ENCODE measurements around the gene UBE2V1. TPM values are rescaled to one million over a fixed set of nuclear protein-coding genes. Genes with fewer than 3 reads are reported as not detected.
"Not testable (repeated sequence)": the region's sequence is repeated elsewhere in the genome, so short reads cannot be mapped to it uniquely, and the experiment has no call there.

Gene UBE2V1
- total RNA-seq, 1 experiment from 2014 or later, result 212 TPM

- no peaks in the 10 kb centered on the region for H3K9me3 Mint-ChIP-seq (ENCODE audit: low read depth, unreplicated experiment)
- CTCF ChIA-PET, result interaction anchor here (0.5 to 3.0 kb wide), 12 partner anchors 9 to 40 kb away, joined by 3 to 33 read pairs (median 7); partner anchors contain the start of genes PEDS1 and UBE2V1
- H3K4me3 Mint-ChIP-seq (ENCODE audit: low read depth, unreplicated experiment), result peak overlapping the region; percentile 36
- TF ChIP-seq CTCF (IDR thresholded peaks at IDR 0.05; ENCODE audit: unreplicated experiment), result peak; percentile 69
- H3K4me1 Mint-ChIP-seq (ENCODE audit: low read depth, unreplicated experiment), result peaks cover 54% of the 10 kb centered on the region
- intact Hi-C loops (cut with micrococcal nuclease; ENCODE audit: unreplicated experiment), result loop anchor here (1.0 kb wide), 1 partner anchor 17 kb away; no protein-coding TSS in a partner anchor
- H3K27me3 Mint-ChIP-seq (ENCODE audit: unreplicated experiment), result no peaks in the 10 kb centered on the region
- peak overlapping the region; percentile 61 for H3K27ac Mint-ChIP-seq (ENCODE audit: unreplicated experiment)
- peak; percentile 96 for DNase-seq
- H3K36me3 Mint-ChIP-seq (ENCODE audit: insufficient read depth, unreplicated experiment), result peaks cover 44% of the 10 kb centered on the region
- no TSS peak for BruUV-seq (replicated peaks)
Measured at GRCh38 chr20:50138479-50139393, 25.8 kb upstream of the UBE2V1 start.

DNA sequence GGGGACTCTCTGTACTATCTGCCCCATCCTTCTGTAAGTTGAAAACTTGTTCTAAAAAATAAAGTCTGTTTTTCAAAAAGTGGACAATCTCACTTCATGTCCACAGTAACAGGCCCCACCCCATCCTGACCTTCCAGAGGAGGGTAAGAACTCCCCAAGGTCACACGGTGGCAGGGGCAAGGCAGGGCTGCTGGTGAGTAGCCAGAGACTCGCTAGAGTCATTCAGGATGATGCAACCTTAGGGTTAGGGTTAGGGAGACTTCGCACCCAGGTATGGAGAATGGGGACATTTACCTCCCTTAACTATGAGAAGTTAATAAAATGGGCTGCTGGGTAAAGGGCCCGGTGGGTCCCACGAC is 25.1 kb upstream of the UBE2V1 start:
- Mint-ChIP-seq H3K9me3 (ENCODE audit: low read depth, unreplicated experiment) (no peaks in the 10 kb centered on the region), H3K36me3 (ENCODE audit: insufficient read depth, unreplicated experiment) (peaks cover 44% of the 10 kb centered on the region), H3K4me1 (ENCODE audit: low read depth, unreplicated experiment) (peaks cover 50% of the 10 kb centered on the region), H3K27me3 (ENCODE audit: unreplicated experiment) (no peaks in the 10 kb centered on the region), H3K4me3 (ENCODE audit: low read depth, unreplicated experiment) (peak overlapping the region; percentile 36), H3K27ac (ENCODE audit: unreplicated experiment) (peak overlapping the region; percentile 61)
- DNase-seq, result no peak
- intact Hi-C loops (cut with micrococcal nuclease; ENCODE audit: unreplicated experiment), result loop anchor here (1.0 kb wide), 1 partner anchor 17 kb away; no protein-coding TSS in a partner anchor
- BruUV-seq (replicated peaks), result no TSS peak
- CTCF ChIA-PET, result interaction anchor here (0.5 to 3.0 kb wide), 8 partner anchors 9 to 41 kb away, joined by 3 to 33 read pairs (median 10); partner anchors contain the start of genes PEDS1 and UBE2V1
- no peak for TF ChIP-seq CTCF (IDR thresholded peaks at IDR 0.05; ENCODE audit: unreplicated experiment)

DNA sequence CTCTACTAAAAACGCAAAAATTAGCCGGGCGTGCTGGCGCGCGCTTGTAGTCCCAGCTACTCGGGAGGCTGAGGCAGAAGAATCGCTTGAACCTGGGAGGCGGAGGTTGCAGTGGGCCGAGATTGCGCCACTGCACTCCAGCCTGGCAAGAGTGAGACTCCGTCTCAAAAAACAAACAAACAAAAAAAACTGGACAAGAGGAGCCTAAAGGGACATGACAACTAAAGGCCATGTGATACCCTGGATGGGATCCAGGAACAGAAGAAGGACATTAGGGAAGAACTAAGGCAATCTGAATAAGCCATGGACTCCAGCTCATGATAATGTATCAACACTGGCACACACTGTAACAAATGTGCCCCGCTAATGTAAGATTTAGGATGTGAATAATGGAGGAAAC is 24.8 kb upstream of the UBE2V1 start:
- H3K9me3 Mint-ChIP-seq (ENCODE audit: low read depth, unreplicated experiment); DNase-seq; H3K27me3 Mint-ChIP-seq (ENCODE audit: unreplicated experiment); BruUV-seq (replicated peaks): not testable (repeated sequence)
- Mint-ChIP-seq H3K27ac (ENCODE audit: unreplicated experiment) (peak overlapping the region; percentile 61), H3K4me3 (ENCODE audit: low read depth, unreplicated experiment) (peak overlapping the region; percentile 36), H3K4me1 (ENCODE audit: low read depth, unreplicated experiment) (peaks cover 46% of the 10 kb centered on the region), H3K36me3 (ENCODE audit: insufficient read depth, unreplicated experiment) (peaks cover 40% of the 10 kb centered on the region)
- intact Hi-C loops (cut with micrococcal nuclease; ENCODE audit: unreplicated experiment), result loop anchor here (1.0 kb wide), 1 partner anchor 16 kb away; no protein-coding TSS in a partner anchor
- CTCF ChIA-PET, result interaction anchor here (0.5 to 2.1 kb wide), 4 partner anchors 10 to 46 kb away, joined by 3 to 12 read pairs (median 8); no protein-coding TSS in a partner anchor

DNA sequence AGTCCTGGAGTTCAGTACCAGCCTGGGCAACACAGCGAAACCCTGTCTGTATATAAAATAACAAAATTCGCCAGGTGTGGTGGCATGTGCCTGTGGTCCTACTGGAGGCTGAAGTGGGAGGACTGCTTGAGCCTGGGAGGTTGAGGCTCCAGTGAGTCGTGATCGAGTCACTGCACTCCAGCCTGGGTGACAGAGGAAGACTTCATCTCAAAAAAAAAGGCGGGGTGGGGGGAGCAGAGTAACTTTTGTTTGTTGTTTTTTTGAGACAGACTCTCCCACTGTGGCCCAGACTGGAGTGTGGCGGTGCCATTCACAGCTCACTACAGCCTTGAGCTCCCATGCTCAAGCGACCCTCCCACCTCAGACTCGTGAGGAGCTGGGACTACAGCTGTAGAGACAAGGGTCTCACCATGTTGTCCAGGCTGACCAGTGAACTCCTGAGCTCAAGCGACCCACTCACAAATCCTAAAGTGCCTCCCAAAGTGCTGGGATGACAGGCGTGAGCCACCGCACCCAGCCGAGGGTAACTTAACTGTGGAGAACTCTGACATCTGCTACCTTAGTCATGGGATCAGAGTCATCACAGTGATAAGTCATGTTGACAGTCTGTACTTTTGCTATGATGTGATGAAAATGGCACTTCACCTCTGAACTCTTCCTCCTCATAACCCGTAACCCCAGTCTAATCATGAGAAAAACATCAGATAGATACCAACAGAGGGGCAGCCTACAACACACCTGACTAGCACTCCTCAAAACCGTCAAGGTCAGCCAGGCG is 24.1 kb upstream of the UBE2V1 start:
- TF ChIP-seq CTCF (IDR thresholded peaks at IDR 0.05; ENCODE audit: unreplicated experiment), result no peak
- BruUV-seq (replicated peaks), result no TSS peak
- CTCF ChIA-PET, result interaction anchor here (0.6 kb wide), 1 partner anchor 46 kb away, joined by 6 read pairs; no protein-coding TSS in a partner anchor
- Mint-ChIP-seq H3K27ac (ENCODE audit: unreplicated experiment) (peak overlapping the region; percentile 61), H3K4me1 (ENCODE audit: low read depth, unreplicated experiment) (peaks cover 39% of the 10 kb centered on the region), H3K27me3 (ENCODE audit: unreplicated experiment) (no peaks in the 10 kb centered on the region), H3K36me3 (ENCODE audit: insufficient read depth, unreplicated experiment) (peaks cover 34% of the 10 kb centered on the region), H3K4me3 (ENCODE audit: low read depth, unreplicated experiment) (no peak overlapping the region), H3K9me3 (ENCODE audit: low read depth, unreplicated experiment) (no peaks in the 10 kb centered on the region)
- intact Hi-C loops (cut with micrococcal nuclease; ENCODE audit: unreplicated experiment), result no loop called here
- DNase-seq, result no peak

DNA sequence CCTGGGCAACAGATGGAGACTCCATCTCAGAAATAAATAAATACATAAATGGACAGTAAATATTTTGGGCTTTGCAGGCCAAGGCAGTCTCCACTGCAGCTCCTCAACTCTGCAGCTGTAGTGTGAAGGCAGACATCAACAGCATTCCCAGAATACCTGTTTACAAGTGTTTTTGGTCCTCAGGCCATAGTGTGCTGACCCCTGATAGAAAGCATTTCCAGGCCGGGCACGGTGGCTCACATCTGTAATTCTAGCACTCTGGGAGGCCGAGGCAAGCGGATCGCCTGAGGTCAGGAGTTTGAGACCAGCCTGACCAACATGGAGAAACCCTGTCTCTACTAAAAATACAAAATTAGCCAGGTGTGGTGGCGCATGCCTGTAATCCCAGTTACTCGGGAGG is 22.2 kb upstream of the UBE2V1 start:
- intact Hi-C loops (cut with micrococcal nuclease; ENCODE audit: unreplicated experiment); H3K27ac Mint-ChIP-seq (ENCODE audit: unreplicated experiment); BruUV-seq (replicated peaks); H3K4me3 Mint-ChIP-seq (ENCODE audit: low read depth, unreplicated experiment); DNase-seq; H3K27me3 Mint-ChIP-seq (ENCODE audit: unreplicated experiment); H3K9me3 Mint-ChIP-seq (ENCODE audit: low read depth, unreplicated experiment): not testable (repeated sequence)
- Mint-ChIP-seq H3K4me1 (ENCODE audit: low read depth, unreplicated experiment) (peaks cover 28% of the 10 kb centered on the region), H3K36me3 (ENCODE audit: insufficient read depth, unreplicated experiment) (peaks cover 39% of the 10 kb centered on the region)
- CTCF ChIA-PET, result interaction anchor here (1.3 kb wide), 1 partner anchor 12 kb away, joined by 4 read pairs; no protein-coding TSS in a partner anchor
